CD14-positive monocyte (primary cell): Measurements from ENCODE around the gene COL4A5. TPM values are rescaled to one million over a fixed set of nuclear protein-coding genes. Genes with fewer than 3 reads are reported as not detected.

ENCODE experiments used
- DNase-seq, 3 donors: peaks; one replicate each; pipeline ENCODE4 v3.0.0-alpha.2; 2011 to 2022
- H2AFZ ChIP-seq: 2 replicates; pipeline ENCODE4 v1.6.0; 2012; ENCODE audit warnings: mild to moderate bottlenecking, low read depth, low read length, inconsistent platforms; ENCODE audit not compliant: insufficient read depth, poor library complexity, severe bottlenecking
- H3K27ac ChIP-seq, 2 donors: 1 replicate in 1 of 2; 2 replicates in 1 of 2; pipeline ENCODE4 v1.5.1; 2012 to 2013; ENCODE audit warnings: low read length in 2 of 2, control low read depth in 1 of 2, inconsistent platforms in 1 of 2, low read depth in 1 of 2, mild to moderate bottlenecking in 1 of 2
- H3K27me3 ChIP-seq, 2 donors: one replicate each; pipeline versions ENCODE4 v1.6.0 to v1.6.1; 2011 to 2013; ENCODE audit warnings: low read length in 2 of 2; ENCODE audit not compliant: control insufficient read depth in 2 of 2, insufficient read depth in 2 of 2
- H3K36me3 ChIP-seq, 2 donors: replicated peaks in 1 of 2; 1 replicate in 1 of 2; 2 replicates in 1 of 2; pipeline versions ENCODE4 v1.5.1 to v1.6.1; 2012 to 2013; ENCODE audit warnings: low read length in 2 of 2, control low read depth in 1 of 2, inconsistent platforms in 1 of 2, mild to moderate bottlenecking in 1 of 2; ENCODE audit not compliant: insufficient read depth in 2 of 2, control insufficient read depth in 1 of 2
- H3K4me1 ChIP-seq, 2 donors: 1 replicate in 1 of 2; 2 replicates in 1 of 2; pipeline versions ENCODE4 v1.5.1 to v1.6.1; 2012 to 2013; ENCODE audit warnings: low read length in 2 of 2, control low read depth in 1 of 2, inconsistent platforms in 1 of 2, mild to moderate bottlenecking in 1 of 2, moderate library complexity in 1 of 2; ENCODE audit not compliant: insufficient read depth in 2 of 2, control insufficient read depth in 1 of 2
- H3K4me2 ChIP-seq: replicated peaks from 2 replicates; pipeline ENCODE3; 2012; ENCODE audit warnings: low read length, moderate library complexity, mild to moderate bottlenecking; ENCODE audit not compliant: poor library complexity, severe bottlenecking; ENCODE audit errors: extremely low read depth
- H3K4me3 ChIP-seq, 3 experiments: fragments of 200-600 bp in 1 of 3; sonication (generic) in 1 of 3; replicated peaks in 1 of 3; 1 replicate in 2 of 3; 2 replicates in 1 of 3; pipeline ENCODE4 v1.5.1; 2011 to 2013; ENCODE audit warnings: low read length in 3 of 3, mild to moderate bottlenecking in 3 of 3, control low read depth in 2 of 3, low read depth in 2 of 3, inconsistent platforms in 1 of 3, moderate library complexity in 1 of 3
- H3K79me2 ChIP-seq: 2 replicates; pipeline ENCODE4 v1.6.0; 2012; ENCODE audit warnings: mild to moderate bottlenecking, control low read depth, inconsistent platforms, low read length, moderate library complexity; ENCODE audit not compliant: insufficient read depth
- H3K9ac ChIP-seq: 2 replicates; pipeline ENCODE4 v1.6.0; 2017; ENCODE audit warnings: low read length, mild to moderate bottlenecking; ENCODE audit not compliant: insufficient read depth, poor library complexity, severe bottlenecking
- H3K9me3 ChIP-seq, 2 donors: replicated peaks in 1 of 2; 1 replicate in 1 of 2; 2 replicates in 1 of 2; pipeline versions ENCODE4 v1.5.1 to v1.6.1; 2012 to 2013; ENCODE audit warnings: low read length in 2 of 2, control low read depth in 1 of 2; ENCODE audit not compliant: control insufficient read depth in 1 of 2, insufficient read depth in 1 of 2
- H4K20me1 ChIP-seq: 2 replicates; pipeline ENCODE4 v1.6.0; 2012; ENCODE audit warnings: mild to moderate bottlenecking, low read length, control low read depth, moderate library complexity; ENCODE audit not compliant: insufficient read depth
- H3K27ac Mint-ChIP-seq, 7 donors: one replicate each; pipeline ENCODE4 v1.8.0; 2020; ENCODE audit warnings: mild to moderate bottlenecking in 7 of 7, mixed read lengths in 7 of 7, moderate library complexity in 6 of 7, inconsistent platforms in 2 of 7
- H3K27me3 Mint-ChIP-seq, 3 donors: one replicate each; pipeline ENCODE4 v1.8.0; 2021 to 2022; ENCODE audit warnings: low read depth in 3 of 3, mild to moderate bottlenecking in 3 of 3, mixed read lengths in 3 of 3, moderate library complexity in 3 of 3, inconsistent platforms in 1 of 3
- H3K36me3 Mint-ChIP-seq, 2 donors: one replicate each; pipeline ENCODE4 v1.8.0; 2020; ENCODE audit warnings: mixed read lengths in 2 of 2, inconsistent platforms in 1 of 2, mild to moderate bottlenecking in 1 of 2
- H3K4me1 Mint-ChIP-seq: one replicate; pipeline ENCODE4 v1.8.0; 2020; ENCODE audit warnings: mild to moderate bottlenecking, mixed read lengths
- H3K4me3 Mint-ChIP-seq, 2 donors: one replicate each; pipeline ENCODE4 v1.8.0; 2020; ENCODE audit warnings: mild to moderate bottlenecking in 2 of 2, mixed read lengths in 2 of 2, moderate library complexity in 1 of 2
- H3K9me3 Mint-ChIP-seq, 7 donors: one replicate each; pipeline ENCODE4 v1.8.0; 2020 to 2022; ENCODE audit warnings: mixed read lengths in 7 of 7, mild to moderate bottlenecking in 6 of 7, moderate library complexity in 6 of 7, inconsistent platforms in 2 of 7
- CTCF ChIP-seq: fragments of 200-600 bp; IDR thresholded peaks from one replicate; pipeline ENCODE4 v1.8.0; 2022; ENCODE audit warnings: antibody characterized with exemption, mild to moderate bottlenecking
- WGBS: methylation state at CpG from one replicate; pipeline ENCODE4 v1.1.5; 2013; ENCODE audit warnings: missing lambda C conversion rate; ENCODE audit not compliant: insufficient coverage; 5-methylcytosine and 5-hydroxymethylcytosine counted together
- intact Hi-C, 2 donors: fragments of 100-400 bp; cut with micrococcal nuclease; formaldehyde crosslinking; loops; one replicate each; pipeline versions ENCODE4 v1.15.0 to v1.15.1; 2023
- polyA plus RNA-seq, 3 donors: library from polyadenylated mRNA; depleted of rRNA in 1 of 3; unstranded in 2 of 3; stranded (reverse) in 1 of 3; fragments of 300-500 nt in 2 of 3; fragments of >200 nt in 1 of 3; fragmentation: Illumina TruSeq in 2 of 3; gene quantifications; 1 replicate in 2 of 3; 2 replicates in 1 of 3; pipeline ENCODE4 v1.2.3, GENCODE V29; 2012 to 2021

COL4A5 gene
- polyA plus RNA-seq, 3 donors, result not detected

GRCh38 chrX:108671526-108671925, 231.9 kb downstream of the COL4A5 start:
- Histone ChIP-seq H3K27ac (no peak overlapping the region), H3K4me3 (no peak overlapping the region), H4K20me1 (no peaks in the 10 kb centered on the region), H3K36me3 (no peaks in the 10 kb centered on the region), H3K4me2 (no peak overlapping the region), H3K27me3 (no peaks in the 10 kb centered on the region), H3K79me2 (no peaks in the 10 kb centered on the region), H3K9me3 (no peaks in the 10 kb centered on the region), H2AFZ (no peak overlapping the region), H3K9ac (no peak overlapping the region), H3K4me1 (no peaks in the 10 kb centered on the region)
- intact Hi-C loops, result no loop called here
- 84% methylated on average over 2 of the region's 2 CpGs for WGBS
- H3K4me1 Mint-ChIP-seq, result no peaks in the 10 kb centered on the region
- no peaks in the 10 kb centered on the region for H3K27me3 Mint-ChIP-seq
- H3K9me3 Mint-ChIP-seq, result no peaks in the 10 kb centered on the region
- no peak for TF ChIP-seq CTCF
- no peak for DNase-seq
- H3K4me3 Mint-ChIP-seq, result no peak overlapping the region
- no peak overlapping the region for H3K27ac Mint-ChIP-seq
- no peaks in the 10 kb centered on the region for H3K36me3 Mint-ChIP-seq

GRCh38 chrX:108696690-108697089, 257.1 kb downstream of the COL4A5 start:
- H2AFZ ChIP-seq, result no peak overlapping the region
- no peaks in the 10 kb centered on the region for H3K79me2 ChIP-seq
- DNase-seq, result no peak
- no peaks in the 10 kb centered on the region for H3K4me1 Mint-ChIP-seq
- H3K4me3 Mint-ChIP-seq, result no peak overlapping the region
- H3K27ac Mint-ChIP-seq, result no peak overlapping the region
- H3K4me2 ChIP-seq, result no peak overlapping the region
- no peak overlapping the region for H3K27ac ChIP-seq
- H4K20me1 ChIP-seq, result no peaks in the 10 kb centered on the region
- no peaks in the 10 kb centered on the region for H3K4me1 ChIP-seq
- no peaks in the 10 kb centered on the region for H3K27me3 ChIP-seq
- H3K27me3 Mint-ChIP-seq, result peaks cover 0 to 6% (median 2%) of the 10 kb centered on the region in 3 donors
- no peaks in the 10 kb centered on the region for H3K9me3 ChIP-seq
- H3K9me3 Mint-ChIP-seq, result no peaks in the 10 kb centered on the region
- no peak overlapping the region for H3K4me3 ChIP-seq
- no peaks in the 10 kb centered on the region for H3K36me3 Mint-ChIP-seq
- H3K36me3 ChIP-seq, result no peaks in the 10 kb centered on the region
- no CpG with 5 or more reads among the region's 3 CpGs for WGBS
- intact Hi-C loops, result no loop called here
- H3K9ac ChIP-seq, result no peak overlapping the region
- no peak for TF ChIP-seq CTCF
